ENCODE measurements around the gene ATF6. TPM values are rescaled to one million over a fixed set of nuclear protein-coding genes. Genes with fewer than 3 reads are reported as not detected.

Gene ATF6
- total and polyA plus RNA-seq, 9 of the 15 experiments (the other 6 are each of a cell fraction or from before 2014, with no cell fraction given), result 11.7 to 32.4 (median 20.4) TPM

- TF ChIP-seq MEIS2 (IDR thresholded peaks at IDR 0.05; ENCODE audit: partially characterized antibody), result peak; percentile 99
- TF ChIP-seq ZNF830 (CRISPR knock-in tag; IDR thresholded peaks at IDR 0.05), result no peak
- peak; percentile 77 for TF ChIP-seq ETV1 (tag; conservative IDR thresholded peaks at IDR 0.05; ENCODE audit: low read depth)
- peak; percentile 67 for TF ChIP-seq ELF1 (tag; IDR thresholded peaks at IDR 0.05)
- TF ChIP-seq ZNF764 (CRISPR knock-in tag; IDR thresholded peaks at IDR 0.05; ENCODE audit: low read depth), result no peak
- TF ChIP-seq CHD4 (IDR thresholded peaks at IDR 0.05; ENCODE audit: insufficient read depth, insufficient replicate concordance, low read depth, low read length, poor library complexity, severe bottlenecking), result no peak
- TF ChIP-seq ZNF431 (CRISPR knock-in tag; IDR thresholded peaks at IDR 0.05), result peak; percentile 85; the same call in 1 of the 2 replicates
- peak; percentile 66 for TF ChIP-seq CREB3L1 (IDR thresholded peaks at IDR 0.05; ENCODE audit: borderline replicate concordance, low read depth)
- peak; percentile 84; the same call in 1 of the 2 replicates for TF ChIP-seq ERF (CRISPR knock-in tag; IDR thresholded peaks at IDR 0.05)
- peak; percentile 52; the same call in 1 of the 2 replicates for TF ChIP-seq ZBTB17 (CRISPR knock-in tag; IDR thresholded peaks at IDR 0.05)
- TF ChIP-seq ZNF121 (CRISPR knock-in tag; conservative IDR thresholded peaks at IDR 0.05), result no peak
- TF ChIP-seq, protein P1, sequence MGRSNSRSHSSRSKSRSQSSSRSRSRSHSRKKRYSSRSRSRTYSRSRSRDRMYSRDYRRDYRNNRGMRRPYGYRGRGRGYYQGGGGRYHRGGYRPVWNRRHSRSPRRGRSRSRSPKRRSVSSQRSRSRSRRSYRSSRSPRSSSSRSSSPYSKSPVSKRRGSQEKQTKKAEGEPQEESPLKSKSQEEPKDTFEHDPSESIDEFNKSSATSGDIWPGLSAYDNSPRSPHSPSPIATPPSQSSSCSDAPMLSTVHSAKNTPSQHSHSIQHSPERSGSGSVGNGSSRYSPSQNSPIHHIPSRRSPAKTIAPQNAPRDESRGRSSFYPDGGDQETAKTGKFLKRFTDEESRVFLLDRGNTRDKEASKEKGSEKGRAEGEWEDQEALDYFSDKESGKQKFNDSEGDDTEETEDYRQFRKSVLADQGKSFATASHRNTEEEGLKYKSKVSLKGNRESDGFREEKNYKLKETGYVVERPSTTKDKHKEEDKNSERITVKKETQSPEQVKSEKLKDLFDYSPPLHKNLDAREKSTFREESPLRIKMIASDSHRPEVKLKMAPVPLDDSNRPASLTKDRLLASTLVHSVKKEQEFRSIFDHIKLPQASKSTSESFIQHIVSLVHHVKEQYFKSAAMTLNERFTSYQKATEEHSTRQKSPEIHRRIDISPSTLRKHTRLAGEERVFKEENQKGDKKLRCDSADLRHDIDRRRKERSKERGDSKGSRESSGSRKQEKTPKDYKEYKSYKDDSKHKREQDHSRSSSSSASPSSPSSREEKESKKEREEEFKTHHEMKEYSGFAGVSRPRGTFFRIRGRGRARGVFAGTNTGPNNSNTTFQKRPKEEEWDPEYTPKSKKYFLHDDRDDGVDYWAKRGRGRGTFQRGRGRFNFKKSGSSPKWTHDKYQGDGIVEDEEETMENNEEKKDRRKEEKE (IDR thresholded peaks at IDR 0.05; ENCODE audit: borderline replicate concordance in 1 of 2, control insufficient read depth in 1 of 2, low read depth in 2 of 2, low read length in 1 of 2), result no peak
- no peak for TF ChIP-seq ZFPM2 (CRISPR knock-in tag; IDR thresholded peaks at IDR 0.05)
- TF ChIP-seq, protein P2, sequence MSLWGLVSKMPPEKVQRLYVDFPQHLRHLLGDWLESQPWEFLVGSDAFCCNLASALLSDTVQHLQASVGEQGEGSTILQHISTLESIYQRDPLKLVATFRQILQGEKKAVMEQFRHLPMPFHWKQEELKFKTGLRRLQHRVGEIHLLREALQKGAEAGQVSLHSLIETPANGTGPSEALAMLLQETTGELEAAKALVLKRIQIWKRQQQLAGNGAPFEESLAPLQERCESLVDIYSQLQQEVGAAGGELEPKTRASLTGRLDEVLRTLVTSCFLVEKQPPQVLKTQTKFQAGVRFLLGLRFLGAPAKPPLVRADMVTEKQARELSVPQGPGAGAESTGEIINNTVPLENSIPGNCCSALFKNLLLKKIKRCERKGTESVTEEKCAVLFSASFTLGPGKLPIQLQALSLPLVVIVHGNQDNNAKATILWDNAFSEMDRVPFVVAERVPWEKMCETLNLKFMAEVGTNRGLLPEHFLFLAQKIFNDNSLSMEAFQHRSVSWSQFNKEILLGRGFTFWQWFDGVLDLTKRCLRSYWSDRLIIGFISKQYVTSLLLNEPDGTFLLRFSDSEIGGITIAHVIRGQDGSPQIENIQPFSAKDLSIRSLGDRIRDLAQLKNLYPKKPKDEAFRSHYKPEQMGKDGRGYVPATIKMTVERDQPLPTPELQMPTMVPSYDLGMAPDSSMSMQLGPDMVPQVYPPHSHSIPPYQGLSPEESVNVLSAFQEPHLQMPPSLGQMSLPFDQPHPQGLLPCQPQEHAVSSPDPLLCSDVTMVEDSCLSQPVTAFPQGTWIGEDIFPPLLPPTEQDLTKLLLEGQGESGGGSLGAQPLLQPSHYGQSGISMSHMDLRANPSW (CRISPR knock-in tag; IDR thresholded peaks at IDR 0.05), result peak; percentile 93
- TF ChIP-seq HOMEZ (CRISPR knock-in tag; IDR thresholded peaks at IDR 0.05), result no peak
- peak; percentile 83 for TF ChIP-seq GABPA (tag; conservative IDR thresholded peaks at IDR 0.05; ENCODE audit: low read depth)
Measured at GRCh38 chr1:161749509-161750407, 16.4 kb upstream of the ATF6 start, which contains the start of gene DUSP12 (continued).
